H1 (cell line): Measurements from ENCODE around the gene FSCN2. TPM values are rescaled to one million over a fixed set of nuclear protein-coding genes. Genes with fewer than 3 reads are reported as not detected.

ENCODE experiments used
- CTCF ChIA-PET: fragments of 300-600 bp; sonication (Branson Sonifier 250); formaldehyde crosslinking; loops from one replicate; lab custom pipeline; 2021; ENCODE audit not compliant: partially characterized antibody; lab: Charles Lee
- POLR2A ChIA-PET: fragments of 300-600 bp; sonication (Branson Sonifier 250); formaldehyde crosslinking; loops from one replicate; lab custom pipeline; 2021; ENCODE audit warnings: inconsistent platforms; ENCODE audit not compliant: partially characterized antibody; lab: Charles Lee
- DNase-seq, 2 experiments: peaks; one replicate each; pipeline versions ENCODE4 v3.0.0 to v3.0.0-alpha.2; 2010 to 2022; ENCODE audit warnings: low spot score in 2 of 2, low read depth in 1 of 2, mixed read lengths in 1 of 2
- FAIRE-seq: peaks from 2 replicates; lab custom pipeline; 2011; peaks lifted over from hg19 to GRCh38; lab: Jason Lieb, UNC
- H2AFZ ChIP-seq: 2 replicates; pipeline ENCODE4 v1.8.1; 2012; ENCODE audit warnings: low read length, inconsistent platforms
- H2AK5ac ChIP-seq: 2 replicates; pipeline ENCODE4 v1.6.1; 2013; ENCODE audit warnings: low read depth, low read length
- H2BK120ac ChIP-seq: replicated peaks from 2 replicates; pipeline ENCODE3; 2013; ENCODE audit warnings: low read depth, low read length, inconsistent platforms
- H2BK12ac ChIP-seq: 2 replicates; pipeline ENCODE4 v1.6.1; 2013; ENCODE audit warnings: low read depth, low read length
- H2BK15ac ChIP-seq: 2 replicates; pipeline ENCODE4 v1.6.1; 2013; ENCODE audit warnings: low read length
- H2BK20ac ChIP-seq: 2 replicates; pipeline ENCODE4 v1.6.1; 2013; ENCODE audit warnings: low read length
- H2BK5ac ChIP-seq: 2 replicates; pipeline ENCODE4 v1.6.1; 2013; ENCODE audit warnings: low read depth, low read length
- H3K14ac ChIP-seq: 2 replicates; pipeline ENCODE4 v1.6.1; 2013; ENCODE audit warnings: inconsistent platforms; ENCODE audit not compliant: insufficient read length
- H3K18ac ChIP-seq: 2 replicates; pipeline ENCODE4 v1.6.1; 2013; ENCODE audit warnings: low read length; ENCODE audit errors: extremely low read depth
- H3K23ac ChIP-seq: 2 replicates; pipeline ENCODE4 v1.6.1; 2013; ENCODE audit warnings: inconsistent platforms; ENCODE audit not compliant: insufficient read length
- H3K23me2 ChIP-seq: 2 replicates; pipeline ENCODE4 v1.6.1; 2013; ENCODE audit warnings: low read depth, low read length
- H3K27ac ChIP-seq: 2 replicates; pipeline ENCODE4 v1.6.1; 2011; ENCODE audit warnings: low read depth, low read length, inconsistent platforms
- H3K27me3 ChIP-seq, 4 experiments: replicated peaks in 1 of 4; 1 replicate in 1 of 4; 2 replicates in 3 of 4; pipeline versions ENCODE4 v1.6.1 to v1.8.1; 2011 to 2013; ENCODE audit warnings: low read length in 3 of 4, mild to moderate bottlenecking in 3 of 4, inconsistent platforms in 2 of 4, mixed read lengths in 2 of 4, moderate library complexity in 1 of 4; ENCODE audit not compliant: control insufficient read depth in 3 of 4, insufficient read depth in 3 of 4; ENCODE audit errors: extremely low read depth in 1 of 4
- H3K36me3 ChIP-seq, 4 experiments: 2 replicates each; pipeline versions ENCODE4 v1.6.1 to v1.8.1; 2011 to 2013; ENCODE audit warnings: mild to moderate bottlenecking in 4 of 4, low read length in 3 of 4, moderate library complexity in 2 of 4, control low read depth in 1 of 4, inconsistent platforms in 1 of 4; ENCODE audit not compliant: insufficient read depth in 4 of 4, control insufficient read depth in 2 of 4
- H3K4ac ChIP-seq: replicated peaks from 2 replicates; pipeline ENCODE3; 2013; ENCODE audit warnings: low read length, low read depth, mixed read lengths, inconsistent platforms; ENCODE audit not compliant: insufficient read length
- H3K4me1 ChIP-seq, 4 experiments: replicated peaks in 1 of 4; 1 replicate in 1 of 4; 2 replicates in 3 of 4; pipeline versions ENCODE4 v1.6.1 to v1.8.1; 2011 to 2013; ENCODE audit warnings: low read length in 3 of 4, inconsistent platforms in 2 of 4, mixed read lengths in 1 of 4; ENCODE audit not compliant: insufficient read depth in 4 of 4, control insufficient read depth in 3 of 4
- H3K4me2 ChIP-seq, 2 experiments: 2 replicates each; pipeline versions ENCODE4 v1.6.1 to v1.8.1; 2011 to 2013; ENCODE audit warnings: low read depth in 2 of 2, low read length in 2 of 2, control low read depth in 1 of 2, inconsistent platforms in 1 of 2, mild to moderate bottlenecking in 1 of 2; ENCODE audit not compliant: insufficient read depth in 1 of 2
- H3K4me3 ChIP-seq, 4 experiments: fragments of 200-600, 300-600 bp in 1 of 4; sonication (generic), shearing (Covaris generic), sonication (Bioruptor Twin) in 1 of 4; 2 replicates each; pipeline versions ENCODE4 v1.5.1 to v1.8.1; 2011 to 2016; ENCODE audit warnings: low read length in 4 of 4, low read depth in 3 of 4, control low read depth in 2 of 4, inconsistent platforms in 2 of 4, mild to moderate bottlenecking in 2 of 4, mixed read lengths in 1 of 4, moderate library complexity in 1 of 4; ENCODE audit not compliant: insufficient read depth in 2 of 4; ENCODE audit errors: extremely low read depth in 1 of 4
- H3K56ac ChIP-seq: replicated peaks from 2 replicates; pipeline ENCODE3; 2013; ENCODE audit warnings: low read depth, mild to moderate bottlenecking, mixed read lengths, low read length, inconsistent platforms; ENCODE audit not compliant: insufficient read length
- H3K79me1 ChIP-seq: 2 replicates; pipeline ENCODE4 v1.6.1; 2013; ENCODE audit warnings: low read depth, low read length, control low read depth
- H3K79me2 ChIP-seq, 2 experiments: 2 replicates each; pipeline versions ENCODE4 v1.6.1 to v1.8.1; 2012 to 2013; ENCODE audit warnings: low read length in 2 of 2, mild to moderate bottlenecking in 2 of 2, inconsistent platforms in 1 of 2; ENCODE audit not compliant: insufficient read depth in 2 of 2, control insufficient read depth in 1 of 2
- H3K9ac ChIP-seq, 4 experiments: replicated peaks in 1 of 4; 1 replicate in 1 of 4; 2 replicates in 3 of 4; pipeline versions ENCODE4 v1.6.1 to v1.8.1; 2011 to 2013; ENCODE audit warnings: low read depth in 3 of 4, low read length in 3 of 4, control low read depth in 2 of 4, mild to moderate bottlenecking in 2 of 4, moderate library complexity in 2 of 4, inconsistent platforms in 1 of 4; ENCODE audit errors: extremely low read depth in 1 of 4
- H3K9me3 ChIP-seq, 2 experiments: 2 replicates each; pipeline versions ENCODE4 v1.6.1 to v1.8.1; 2012 to 2013; ENCODE audit warnings: mild to moderate bottlenecking in 2 of 2, moderate library complexity in 2 of 2, control low read depth in 1 of 2, inconsistent platforms in 1 of 2, low read depth in 1 of 2, low read length in 1 of 2, mixed read lengths in 1 of 2; ENCODE audit not compliant: insufficient read depth in 2 of 2
- H4K20me1 ChIP-seq, 2 experiments: replicated peaks in 1 of 2; 2 replicates each; pipeline versions ENCODE3 to v1.8.1; 2011 to 2013; ENCODE audit warnings: inconsistent platforms in 2 of 2, low read length in 2 of 2, mild to moderate bottlenecking in 1 of 2; ENCODE audit not compliant: insufficient read depth in 2 of 2, control insufficient read depth in 1 of 2
- H4K5ac ChIP-seq: 2 replicates; pipeline ENCODE4 v1.6.1; 2013; ENCODE audit warnings: low read length, low read depth, mixed read lengths, inconsistent platforms; ENCODE audit not compliant: insufficient read length
- H4K8ac ChIP-seq: 2 replicates; pipeline ENCODE4 v1.8.0; 2013; ENCODE audit warnings: mild to moderate bottlenecking, moderate library complexity, low read length, inconsistent platforms; ENCODE audit not compliant: insufficient read depth; ENCODE audit errors: extremely low read depth
- H4K91ac ChIP-seq: replicated peaks from 2 replicates; pipeline ENCODE3; 2013; ENCODE audit warnings: low read length, mixed read lengths, inconsistent platforms; ENCODE audit not compliant: insufficient read length
- ASH2L ChIP-seq: fragments of 200-600, 300-600 bp; sonication (generic); IDR thresholded peaks from one replicate; pipeline ENCODE4 v1.7.1; 2017; ENCODE audit warnings: low read length
- CTCF ChIP-seq, 3 experiments: IDR thresholded peaks; 1 replicate in 2 of 3; 2 replicates in 1 of 3; pipeline versions ENCODE4 v1.5.1 to v1.6.1; 2011; ENCODE audit warnings: low read length in 3 of 3, mild to moderate bottlenecking in 3 of 3, inconsistent platforms in 2 of 3, low read depth in 1 of 3, moderate library complexity in 1 of 3; ENCODE audit not compliant: insufficient read depth in 1 of 3; ENCODE audit errors: control extremely low read depth in 1 of 3
- KDM1A ChIP-seq: fragments of 200-600, 300-600 bp; sonication (generic); IDR thresholded peaks from 2 replicates; pipeline ENCODE4 v1.7.1; 2016; ENCODE audit warnings: mild to moderate bottlenecking, low read length, borderline replicate concordance
- KDM5A ChIP-seq: fragments of 200-600 bp; IDR thresholded peaks from 2 replicates; pipeline ENCODE4 v1.7.1; 2012; ENCODE audit warnings: mild to moderate bottlenecking, low read length, inconsistent platforms, mixed read lengths
- SAP30 ChIP-seq: fragments of 300-600 bp; sonication (generic); IDR thresholded peaks from 2 replicates; pipeline ENCODE4 v1.7.1; 2012; ENCODE audit warnings: low read length, moderate library complexity, mild to moderate bottlenecking, inconsistent platforms; ENCODE audit not compliant: insufficient read depth, insufficient replicate concordance
- SP1 ChIP-seq: IDR thresholded peaks from 2 replicates; pipeline ENCODE4 v1.6.1; 2011; ENCODE audit warnings: low read depth, low read length
- USF2 ChIP-seq: IDR thresholded peaks from 2 replicates; pipeline ENCODE4 v1.6.1; 2011; ENCODE audit warnings: low read length, improper control_type of control experiment
- YY1 ChIP-seq: IDR thresholded peaks from 2 replicates; pipeline ENCODE4 v1.6.1; 2011; ENCODE audit warnings: low read depth, mild to moderate bottlenecking, low read length
- WGBS, 2 experiments: shearing (Covaris generic) in 1 of 2; methylation state at CpG; one replicate each; pipeline versions ENCODE4 v1.1.6 to v1.1.7; 2013 to 2015; ENCODE audit warnings: low lambda C conversion rate in 2 of 2, mixed read lengths in 2 of 2, inconsistent platforms in 1 of 2, low coverage in 1 of 2, missing lambda C conversion rate in 1 of 2; ENCODE audit not compliant: insufficient replicate concordance in 2 of 2, insufficient coverage in 1 of 2, insufficient read length in 1 of 2; ENCODE audit errors: extremely low coverage in 1 of 2, missing lambda C conversion rate in 1 of 2; 5-methylcytosine and 5-hydroxymethylcytosine counted together
- polyA plus RNA-seq, 7 experiments: library from polyadenylated mRNA; depleted of rRNA in 3 of 7; stranded (reverse) in 5 of 7; unstranded in 2 of 7; fragments of >200 nt in 5 of 7; fragments of 200-250 nt in 2 of 7; gene quantifications; 1 replicate in 5 of 7; 2 replicates in 1 of 7; 4 replicates in 1 of 7; pipeline versions ENCODE4 v1.2.1 to v1.2.3, GENCODE V29; 2011 to 2013; ENCODE audit warnings: missing spikeins in 2 of 7, mixed read lengths in 2 of 7
- total RNA-seq: library from RNA; stranded (reverse); fragmentation: NEBNext Ultra II Directional; extraction: Animal tissue kit (Norgen Biotek cat#: 25700); gene quantifications from 2 replicates; pipeline ENCODE4 v1.2.1, GENCODE V29; 2021

The FSCN2 gene
- total and polyA plus RNA-seq, 2 of the 8 experiments (the other 6 are each of a cell fraction or from before 2014, with no cell fraction given) = 0.18 to 0.30 TPM

GRCh38 chr17:81528651-81529436 is 667 bp downstream of the FSCN2 start:
- DNase-seq (no peak), FAIRE-seq (no peak)
- Histone ChIP-seq H2AK5ac (no peak overlapping the region), H2BK12ac (no peak overlapping the region), H3K9ac (no peak overlapping the region), H3K4me1 (0 out of 7 replicates have a peak, but pooled peaks cover 0 to under 1% (median 0%) of the 10 kb centered on the region in 4 experiments), H4K20me1 (peaks cover 0 to 7% of the 10 kb centered on the region in 2 experiments), H3K56ac (no peak overlapping the region), H2AFZ (no peak overlapping the region), H3K36me3 (no peaks in the 10 kb centered on the region), H4K91ac (peak overlapping the region; percentile 30), H4K5ac (no peak overlapping the region), H3K79me2 (no peaks in the 10 kb centered on the region), H2BK5ac (no peak overlapping the region), H3K4me2 (no peak overlapping the region), H3K79me1 (no peaks in the 10 kb centered on the region), H3K4ac (no peak overlapping the region), H3K14ac (no peak overlapping the region), H3K4me3 (no peak overlapping the region), H3K9me3 (peaks cover 4 to 8% of the 10 kb centered on the region in 2 experiments; a peak in 1 of 4 replicates), H3K23me2 (peaks cover 19% of the 10 kb centered on the region; the same call in 1 of the 2 replicates), H3K27me3 (peaks cover 0 to 9% (median 8%) of the 10 kb centered on the region in 4 experiments; a peak in 4 of 7 replicates), H2BK120ac (no peak overlapping the region), H3K23ac (no peak overlapping the region), H2BK15ac (no peak overlapping the region), H3K18ac (no peak overlapping the region), H3K27ac (no peak overlapping the region), H2BK20ac (no peak overlapping the region), H4K8ac (no peak overlapping the region)
- ChIA-PET POLR2A (interaction anchor here (1.2 to 30.5 kb wide), 5 partner anchors 9 to 32 kb away, joined by 3 to 1004 read pairs (median 15); partner anchors contain the start of gene ACTG1), CTCF (interaction anchor here (0.6 to 2.6 kb wide), 5 partner anchors 9 to 89 kb away, joined by 3 to 16 read pairs (median 7); no protein-coding TSS in a partner anchor)
- no peak for TF ChIP-seq ASH2L
- TF ChIP-seq YY1 = no peak
- no peak for TF ChIP-seq KDM5A
- TF ChIP-seq USF2 = no peak
- TF ChIP-seq SAP30 = no peak
- no peak for TF ChIP-seq SP1
- no peak for TF ChIP-seq KDM1A
- no peak for TF ChIP-seq CTCF (IDR thresholded peaks at IDR 0.05; ENCODE audit: control extremely low read depth in 1 of 3, insufficient read depth in 1 of 3, low read depth in 1 of 3, low read length in 3 of 3)
- 92% methylated on average over 32 of the region's 62 CpGs; no CpG with 5 or more reads in 1 of the 2 experiments for WGBS, 2 experiments
